SHP77 (cell line): ENCODE measurements around the gene ADCY1.

Source experiments
- DNase-seq, 2 experiments: peaks; one replicate each; lab custom pipeline; 2025; lab: John Stamatoyannopoulos, UW

ADCY1 gene

GRCh38 chr7:45576249-45576929 lies 2.2 kb downstream of the ADCY1 start:
- DNase-seq = no peak

- no peak for DNase-seq
These were observed 3.9 kb downstream of the ADCY1 start for GRCh38 chr7:45578022-45578421.

- DNase-seq = no peak
These were observed 4.3 kb downstream of the ADCY1 start for GRCh38 chr7:45578467-45578866.

- DNase-seq = no peak
These were observed 5.2 kb downstream of the ADCY1 start for GRCh38 chr7:45579391-45579801.

GRCh38 chr7:45580053-45580872 lies 6.1 kb downstream of the ADCY1 start:
- peak; percentile 54 to 57 for DNase-seq

- DNase-seq = no peak
These were observed 7.2 kb downstream of the ADCY1 start for GRCh38 chr7:45581271-45581780.

GRCh38 chr7:45582136-45582749 lies 8.1 kb downstream of the ADCY1 start:
- DNase-seq = no peak

- no peak for DNase-seq
These were observed 8.7 kb downstream of the ADCY1 start for GRCh38 chr7:45582868-45583277.

- no peak for DNase-seq
These were observed 9.1 kb downstream of the ADCY1 start for GRCh38 chr7:45583296-45583695.

- no peak for DNase-seq
These were observed 10.4 kb downstream of the ADCY1 start for GRCh38 chr7:45584261-45585210.

- no peak for DNase-seq
These were observed 11.5 kb downstream of the ADCY1 start for GRCh38 chr7:45585628-45586027.

GRCh38 chr7:45586542-45587520 lies 12.7 kb downstream of the ADCY1 start:
- DNase-seq = no peak

GRCh38 chr7:45588466-45588865 lies 14.3 kb downstream of the ADCY1 start:
- DNase-seq = no peak

- DNase-seq = no peak
These were observed 14.9 kb downstream of the ADCY1 start for GRCh38 chr7:45589061-45589460.

GRCh38 chr7:45589915-45590678 lies 15.9 kb downstream of the ADCY1 start:
- no peak for DNase-seq

- no peak for DNase-seq
These were observed 16.5 kb downstream of the ADCY1 start for GRCh38 chr7:45590679-45591057.

- DNase-seq = no peak
These were observed 17.1 kb downstream of the ADCY1 start for GRCh38 chr7:45591101-45591906.

- DNase-seq = no peak
These were observed 18.2 kb downstream of the ADCY1 start for GRCh38 chr7:45592230-45592991.
